ENCODE data around the gene CHL1. TPM values are rescaled to one million over a fixed set of nuclear protein-coding genes. Genes with fewer than 3 reads are reported as not detected.

CHL1 gene
- total RNA-seq, 1 donor from 2014 or later: 252 TPM

DNA sequence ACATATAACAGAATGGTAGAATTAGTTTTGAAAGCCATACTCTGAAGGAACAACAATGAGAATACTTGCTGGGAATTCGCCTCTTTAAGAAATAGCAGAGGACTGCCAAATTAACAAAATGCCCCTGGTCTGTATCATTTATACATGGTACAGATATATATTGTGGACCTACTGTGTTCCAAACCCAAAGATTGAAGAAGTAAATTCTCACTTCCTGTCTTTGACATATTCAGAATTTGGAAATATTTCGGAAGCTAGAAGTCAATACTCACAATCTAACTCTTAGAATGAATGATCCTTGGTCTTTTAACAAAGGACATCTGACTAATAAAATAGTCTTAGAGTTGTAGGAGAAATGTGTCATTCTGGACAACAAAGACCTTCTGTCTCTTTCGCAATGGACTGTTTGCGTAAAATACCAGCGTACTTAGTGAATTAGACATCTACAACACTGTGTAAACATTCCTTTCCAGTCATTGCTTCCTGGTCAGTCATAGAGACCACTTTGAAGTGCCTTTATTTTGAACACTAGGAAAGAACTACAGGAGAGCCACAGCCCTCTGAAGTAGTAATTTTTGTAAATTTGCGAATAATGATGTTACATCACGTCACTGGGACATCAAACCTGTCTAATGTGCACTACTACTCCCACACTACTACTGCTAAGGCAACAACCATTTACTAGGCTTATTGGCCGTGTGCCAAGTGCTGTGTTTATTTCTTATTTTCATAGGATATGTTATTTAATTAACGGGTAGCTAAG is 68.0 kb downstream of the CHL1 start:
- intact Hi-C loops (cut with DNase I): no loop called here
- DNase-seq (ENCODE audit: low spot score): no peak
- peak; percentile 45 for ATAC-seq

DNA sequence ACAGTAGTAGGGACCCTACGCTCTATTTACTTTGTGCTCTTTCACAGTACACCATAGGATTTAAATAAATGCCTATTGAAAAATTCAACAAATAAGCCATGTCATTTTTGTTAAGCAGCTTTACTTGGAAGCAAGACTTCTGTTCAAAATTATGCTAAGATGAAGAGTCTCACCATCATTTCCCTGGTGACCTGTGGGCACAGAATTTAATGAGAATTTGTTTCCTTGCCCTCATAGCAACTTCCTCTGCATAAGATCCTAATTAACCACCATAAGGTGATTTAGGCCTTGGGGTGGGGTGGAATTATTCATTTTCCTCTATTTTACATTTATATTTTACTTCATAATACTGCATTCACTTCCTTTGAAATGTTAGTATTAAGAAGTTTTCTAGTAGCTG is 70.5 kb downstream of the CHL1 start:
- no peak for DNase-seq (ENCODE audit: low spot score)
- ATAC-seq: no peak
- intact Hi-C loops (cut with DNase I): no loop called here

DNA sequence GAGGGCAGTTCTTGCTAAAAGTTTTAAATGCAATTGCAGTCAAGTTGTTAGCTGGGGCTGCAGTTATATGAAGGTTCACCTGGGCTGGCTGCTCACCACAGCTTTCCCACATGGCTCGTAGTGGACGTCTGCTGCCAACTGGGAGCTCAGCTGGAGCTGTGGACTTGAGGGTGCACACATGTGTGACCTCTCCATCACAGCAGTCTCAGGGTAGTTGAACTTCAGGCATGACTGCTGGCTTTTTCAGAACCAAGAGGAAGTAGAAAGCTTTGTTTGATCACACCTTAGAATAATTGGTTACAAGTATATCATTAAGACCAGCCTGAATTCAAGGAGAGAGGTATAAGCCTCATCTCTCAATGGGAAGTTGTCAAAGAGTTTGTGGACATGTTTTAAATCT is 74.1 kb downstream of the CHL1 start:
- no peak for ATAC-seq

DNA sequence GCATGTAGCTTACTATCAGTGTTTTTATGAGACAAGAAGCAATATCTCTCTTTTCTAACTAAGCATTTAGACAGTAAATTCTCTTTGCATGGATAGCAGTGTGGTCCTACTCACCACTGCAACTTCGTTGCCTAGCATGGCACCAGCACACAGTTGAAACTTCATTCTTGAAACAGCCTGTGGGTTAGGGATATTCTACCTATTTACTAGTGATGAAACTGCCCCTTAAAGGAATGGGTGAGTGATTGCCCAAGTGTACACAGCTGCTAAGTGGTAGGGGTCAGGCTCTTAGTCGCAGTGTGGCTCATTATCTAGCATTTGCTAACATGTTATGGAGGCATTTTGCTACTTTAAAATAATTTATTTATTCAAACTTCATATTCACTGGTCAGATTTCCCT is 78.4 kb downstream of the CHL1 start:
- DNase-seq (ENCODE audit: low spot score): no peak
- no peak for ATAC-seq
- intact Hi-C loops (cut with DNase I): no loop called here

More for the DNA sequence above, 74.1 kb downstream of the CHL1 start:
- intact Hi-C loops (cut with DNase I): no loop called here
- no peak for DNase-seq (ENCODE audit: low spot score)

DNA sequence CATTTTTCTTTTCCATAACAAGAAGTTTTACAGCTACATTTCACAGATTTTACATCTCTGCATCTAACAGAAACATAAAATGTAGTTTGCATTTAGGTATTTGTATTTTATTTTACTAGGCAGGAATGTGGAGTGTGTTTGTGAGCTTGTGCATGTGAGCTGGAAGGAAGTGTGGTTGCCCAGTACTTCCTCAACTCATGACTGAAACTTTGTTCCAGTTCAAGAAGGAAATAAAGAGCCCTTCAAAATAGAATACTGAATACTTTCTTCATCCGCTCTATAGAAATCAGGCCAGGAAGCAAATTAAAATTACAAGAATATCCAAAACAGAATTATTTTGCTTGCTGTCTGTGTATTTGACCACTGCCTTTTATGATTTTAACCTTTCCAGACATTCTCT is 81.3 kb downstream of the CHL1 start:
- intact Hi-C loops (cut with DNase I): no loop called here
- ATAC-seq (no peak), DNase-seq (ENCODE audit: low spot score) (no peak)

DNA sequence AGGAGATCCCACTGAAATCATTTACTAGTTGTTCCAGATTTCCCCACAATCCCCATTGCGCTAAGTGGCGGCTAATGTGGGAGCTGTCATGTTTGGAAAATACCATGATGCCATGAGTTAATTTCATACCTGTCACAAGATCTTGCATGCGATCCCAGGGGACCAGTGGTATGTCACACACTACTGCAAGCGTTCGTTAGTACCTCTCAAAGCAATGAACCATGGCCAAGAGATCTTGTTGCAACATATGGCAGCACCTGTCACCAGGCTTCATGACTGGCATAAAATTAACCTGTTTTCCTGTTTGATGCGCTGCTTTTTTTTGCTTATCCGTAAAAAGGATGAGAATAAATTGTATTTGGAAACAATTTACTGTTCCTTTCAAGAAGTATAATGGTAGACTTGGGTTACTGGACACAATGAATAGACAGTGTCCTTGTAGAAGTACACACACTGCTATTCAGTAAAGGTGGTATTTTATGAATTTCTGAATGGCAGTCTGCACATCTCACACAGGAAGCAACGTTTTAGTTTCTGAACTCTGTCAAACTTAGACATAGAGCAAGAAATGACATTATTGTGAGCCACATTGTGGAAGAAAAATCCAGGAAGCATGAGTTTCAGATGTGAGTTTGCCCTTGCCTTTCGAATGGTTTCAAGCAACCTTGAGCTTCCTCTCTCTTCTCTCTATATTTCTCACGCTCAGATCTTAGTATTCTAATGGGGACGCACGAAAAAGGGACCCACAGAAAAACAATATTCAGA is 81.9 kb downstream of the CHL1 start:
- intact Hi-C loops (cut with DNase I): no loop called here
- no peak for ATAC-seq
- DNase-seq (ENCODE audit: low spot score): no peak

DNA sequence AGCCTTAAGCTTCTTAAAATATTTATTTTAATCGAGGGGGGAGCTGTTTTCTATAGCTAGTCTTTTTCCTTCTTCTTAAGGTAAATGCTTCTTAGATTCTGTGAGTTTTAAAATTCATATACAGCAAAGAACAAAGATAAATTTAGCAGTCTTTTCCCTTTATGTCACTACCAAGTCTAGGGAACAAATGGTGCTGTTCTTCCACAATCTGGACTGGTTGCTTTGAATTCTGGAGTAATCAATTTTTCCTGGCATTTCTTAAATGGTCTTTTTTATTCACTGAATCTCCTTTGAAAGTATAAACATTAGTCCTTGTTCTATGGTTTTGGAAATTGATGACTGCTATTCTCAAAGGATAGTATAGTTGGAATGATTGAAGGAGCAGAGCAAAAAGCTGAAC is 82.8 kb downstream of the CHL1 start:
- intact Hi-C loops (cut with DNase I): no loop called here
- ATAC-seq (no peak), DNase-seq (ENCODE audit: low spot score) (no peak)

DNA sequence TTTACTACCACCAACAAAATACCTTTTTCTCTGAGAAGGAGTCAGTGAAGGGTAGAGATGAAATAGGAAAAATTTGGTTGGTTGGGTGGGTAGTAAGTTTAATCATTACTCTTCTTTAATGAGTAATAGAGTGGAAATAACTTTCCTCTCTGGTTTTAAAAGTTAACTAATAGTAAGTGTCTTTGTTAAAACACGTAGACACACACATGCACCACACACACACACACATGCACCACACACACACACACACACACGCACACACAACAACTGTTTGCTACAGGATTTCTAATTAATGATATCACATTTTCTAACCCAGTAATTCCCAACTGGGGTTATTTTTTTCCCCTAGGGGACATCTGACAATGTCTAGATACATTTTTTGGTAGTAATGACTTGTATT is 84.1 kb downstream of the CHL1 start:
- no peak for ATAC-seq
- intact Hi-C loops (cut with DNase I): no loop called here
- DNase-seq (ENCODE audit: low spot score): no peak

DNA sequence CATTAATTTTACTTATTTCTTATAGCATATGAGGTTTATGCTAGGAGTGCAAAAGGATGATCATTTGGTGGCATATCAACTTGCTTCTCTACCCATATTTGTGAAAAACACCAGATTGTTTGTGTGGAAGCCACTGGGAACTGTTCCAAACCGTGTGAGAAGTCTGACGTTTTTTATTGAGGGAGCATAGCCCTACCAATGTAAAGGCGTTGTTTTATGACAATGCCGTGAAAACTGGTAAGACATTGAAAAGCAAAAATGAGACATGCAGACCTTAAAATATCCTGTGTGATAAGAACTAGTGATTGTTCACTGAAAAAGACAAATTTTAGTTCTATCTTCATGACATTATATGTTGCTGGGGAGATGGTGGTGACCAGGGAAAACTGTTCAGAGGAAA is 87.8 kb downstream of the CHL1 start:
- intact Hi-C loops (cut with DNase I): no loop called here
- ATAC-seq: no peak
- DNase-seq (ENCODE audit: low spot score): no peak

DNA sequence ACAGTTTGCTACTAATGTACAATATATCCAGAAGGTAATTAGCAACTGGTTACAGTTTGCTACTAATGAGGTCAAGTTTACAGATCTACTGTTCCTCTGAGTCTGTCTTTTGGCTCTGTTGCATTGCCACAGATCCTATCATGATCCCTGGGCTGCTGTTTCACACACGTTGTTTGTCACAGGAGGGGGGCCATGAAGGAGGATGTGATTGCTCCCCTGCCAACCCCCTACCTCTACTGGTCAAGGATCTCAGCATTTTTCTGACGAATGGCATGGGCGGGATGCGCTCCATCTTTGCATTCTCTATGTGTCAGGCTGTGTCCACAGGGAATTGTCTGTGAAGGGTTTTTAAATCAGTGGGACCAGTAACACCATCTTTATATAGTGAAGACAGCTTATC is 91.9 kb downstream of the CHL1 start:
- intact Hi-C loops (cut with DNase I): no loop called here
- no peak for ATAC-seq
- DNase-seq (ENCODE audit: low spot score): no peak

DNA sequence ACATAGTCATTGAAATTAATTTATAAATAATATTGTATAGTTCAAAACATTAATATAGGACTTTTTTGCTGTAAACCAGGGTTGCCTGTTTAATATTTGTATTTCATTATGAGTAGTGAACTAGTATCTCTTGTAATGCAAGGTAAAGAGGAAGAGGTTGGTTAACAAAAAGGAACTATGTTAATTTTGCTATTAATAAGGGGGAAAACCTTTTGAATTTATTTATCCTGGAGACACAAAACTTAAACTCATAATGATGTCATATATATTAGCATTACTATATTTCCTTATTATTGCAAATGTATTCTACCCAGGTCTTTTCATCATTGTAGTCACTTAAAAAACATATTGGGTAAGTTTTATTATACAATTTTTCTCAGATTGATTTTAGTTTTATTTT is 94.5 kb downstream of the CHL1 start:
- intact Hi-C loops (cut with DNase I): no loop called here
- no peak for DNase-seq (ENCODE audit: low spot score)
- ATAC-seq: no peak

DNA sequence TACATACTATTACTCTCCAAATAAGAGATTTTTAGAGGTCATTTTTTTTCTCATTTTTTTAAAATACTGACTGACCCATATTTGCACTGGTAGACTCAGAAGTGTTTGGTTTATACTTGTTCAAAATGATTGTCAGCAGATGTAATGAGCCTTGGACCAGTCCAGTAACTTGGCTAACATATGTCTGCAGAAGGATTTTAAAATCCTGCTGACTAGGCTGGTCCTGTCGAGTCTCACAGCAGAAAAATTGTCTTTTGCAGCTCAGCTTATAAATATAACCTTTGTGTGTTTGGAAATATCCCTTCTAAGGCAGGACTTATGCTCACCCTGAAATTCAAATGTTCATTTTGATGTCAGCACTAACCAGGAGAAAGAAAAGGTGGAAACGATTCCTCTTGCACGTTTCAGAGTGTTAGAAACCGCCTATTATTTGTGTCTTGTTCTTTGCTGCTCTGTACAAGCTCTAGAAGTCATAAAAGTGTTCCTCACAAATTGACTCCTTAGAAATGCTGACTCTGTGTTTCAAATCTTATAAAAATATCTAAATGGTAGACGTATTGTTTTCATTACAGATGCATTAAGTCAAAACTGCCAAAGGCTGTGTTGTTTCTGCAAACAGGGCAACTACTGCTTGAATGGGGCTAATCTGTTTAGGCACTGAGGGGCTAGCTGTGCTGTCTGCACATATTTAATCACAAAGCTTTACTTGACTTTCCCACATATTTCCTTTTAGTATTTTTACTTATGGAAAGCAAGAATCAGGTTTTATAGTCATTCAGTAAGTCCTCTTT is 95.3 kb downstream of the CHL1 start:
- no peak for DNase-seq (ENCODE audit: low spot score)
- intact Hi-C loops (cut with DNase I): no loop called here
- ATAC-seq: no peak

DNA sequence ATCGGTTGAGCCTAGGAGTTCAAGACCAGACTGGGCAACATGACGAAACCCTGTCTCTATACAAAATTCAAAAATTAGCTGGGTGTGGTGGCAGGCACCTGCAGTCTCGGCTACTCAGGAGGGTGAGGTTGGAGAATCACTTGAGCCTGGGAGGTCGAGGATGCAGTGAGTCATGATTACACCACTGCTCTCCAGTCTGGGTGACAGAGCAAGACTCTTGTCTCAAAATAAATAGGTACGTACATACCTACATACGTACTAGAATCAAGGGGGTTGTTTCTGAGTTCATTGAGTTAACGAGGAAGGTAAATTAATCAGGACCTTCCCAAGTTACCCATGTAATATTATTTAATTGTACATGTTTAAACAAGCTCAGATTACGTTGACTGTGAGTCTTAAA is 97.5 kb downstream of the CHL1 start:
- ATAC-seq: no peak
- intact Hi-C loops (cut with DNase I): no loop called here
- no peak for DNase-seq (ENCODE audit: low spot score)

DNA sequence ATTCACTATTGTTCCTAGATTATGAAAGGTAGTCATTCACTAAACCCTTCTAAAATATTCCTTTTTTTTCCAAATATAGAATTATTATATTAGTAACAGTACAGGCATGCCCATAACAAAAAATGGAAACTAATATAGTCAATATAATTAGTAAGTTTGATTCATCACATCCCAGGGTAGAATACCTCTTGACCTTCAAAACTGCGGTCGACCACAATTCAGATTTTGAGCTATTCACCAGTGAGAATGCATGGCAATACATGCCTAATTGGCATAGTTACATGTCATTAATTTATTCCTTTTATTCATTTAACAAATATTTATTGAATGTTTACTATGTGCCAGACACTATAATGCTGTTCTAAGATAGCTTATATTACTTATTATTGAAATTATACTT is 98.0 kb downstream of the CHL1 start:
- no peak for ATAC-seq
- intact Hi-C loops (cut with DNase I): no loop called here

DNA sequence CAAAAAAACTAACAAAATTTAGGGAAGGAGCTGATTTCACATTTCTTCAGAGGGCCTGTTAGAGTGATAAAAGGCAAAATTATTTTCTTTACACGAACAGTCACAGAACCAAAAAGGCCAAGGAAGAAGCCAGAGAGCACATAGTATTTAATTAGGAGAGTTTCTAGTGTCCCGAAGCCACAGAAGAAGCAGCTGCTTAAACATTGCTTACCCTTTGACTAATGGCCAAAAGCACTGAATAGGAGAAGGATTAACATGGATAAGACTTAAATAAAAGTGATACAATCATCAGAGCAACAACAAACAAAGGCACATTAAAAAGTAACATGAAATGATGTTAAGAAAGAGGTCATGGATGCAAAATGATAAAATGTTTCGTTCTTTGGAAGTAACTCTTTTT is 98.6 kb downstream of the CHL1 start:
- intact Hi-C loops (cut with DNase I): no loop called here
- no peak for ATAC-seq
- DNase-seq (ENCODE audit: low spot score): no peak

More for the DNA sequence above, 98.0 kb downstream of the CHL1 start:
- no peak for DNase-seq (ENCODE audit: low spot score)

DNA sequence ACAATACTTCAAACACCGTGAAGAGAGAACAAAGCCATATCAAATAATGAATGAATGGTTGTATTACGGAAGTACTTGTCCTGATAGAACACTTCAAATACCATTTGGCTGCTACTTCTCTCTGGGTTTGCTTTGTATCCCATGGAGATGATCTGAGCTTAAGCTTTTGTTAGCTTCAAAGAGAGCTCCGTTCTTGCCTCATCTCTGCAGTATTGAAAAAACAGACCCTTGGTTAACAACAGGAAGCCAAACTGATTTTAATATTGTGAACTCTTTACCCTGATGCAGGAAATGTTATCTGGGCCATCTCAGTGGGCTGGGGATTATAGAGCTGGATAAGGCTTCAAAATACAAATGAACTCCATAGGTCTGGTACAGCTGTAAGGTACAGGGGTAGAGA is 101.0 kb downstream of the CHL1 start:
- no peak for ATAC-seq
- intact Hi-C loops (cut with DNase I): no loop called here
- DNase-seq (ENCODE audit: low spot score): no peak

DNA sequence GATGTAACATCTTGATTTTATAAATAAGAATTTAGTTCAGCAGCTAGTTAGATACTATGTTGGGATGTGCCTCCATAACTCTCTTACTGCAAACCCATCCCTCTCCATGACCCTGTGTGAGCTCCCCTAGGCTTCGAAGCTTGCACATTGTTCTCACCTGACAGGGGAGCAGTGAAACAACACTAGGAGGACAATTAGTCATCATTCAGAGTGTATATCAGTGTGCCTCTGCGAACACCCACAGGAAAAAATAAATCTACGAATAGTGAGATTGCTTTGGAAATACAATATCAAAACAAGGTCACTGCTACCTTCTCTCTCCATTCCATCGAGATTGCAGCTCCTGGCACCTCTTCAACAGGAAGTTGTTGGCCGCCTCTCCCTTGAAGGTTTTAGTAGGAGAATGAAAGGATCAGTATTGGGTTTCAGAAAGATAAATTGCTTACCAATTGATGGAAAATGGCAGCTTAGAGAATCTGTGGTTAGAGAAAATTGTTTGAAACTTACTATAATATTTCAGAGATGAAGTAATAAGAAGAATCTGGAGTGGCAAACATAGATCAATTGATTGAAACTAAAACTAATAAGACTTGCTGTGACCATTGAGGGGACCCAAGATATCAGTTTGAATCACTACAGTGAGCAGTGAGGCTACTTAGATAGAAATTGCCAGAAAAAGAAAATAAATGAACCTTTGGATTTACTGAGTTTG is 103.2 kb downstream of the CHL1 start:
- intact Hi-C loops (cut with DNase I): no loop called here
- DNase-seq (ENCODE audit: low spot score) (no peak), ATAC-seq (no peak)

DNA sequence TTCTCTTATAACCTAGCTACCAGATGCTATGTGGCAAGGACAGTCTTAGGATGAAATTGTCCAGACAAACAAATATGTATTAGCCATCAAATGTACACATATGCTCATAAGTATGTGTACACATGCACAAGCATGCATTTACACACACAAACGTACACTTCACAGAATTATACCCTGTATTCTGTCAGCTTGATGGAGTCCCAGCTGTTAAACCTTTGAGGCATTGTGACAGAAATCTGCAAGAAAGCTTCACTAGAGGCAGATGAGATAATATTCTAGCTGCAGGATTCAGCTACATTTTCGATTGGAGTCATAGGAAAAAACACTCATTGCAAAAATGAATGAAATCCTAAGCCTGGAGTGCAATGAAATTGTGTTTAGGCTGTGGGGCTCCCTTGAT is 110.6 kb downstream of the CHL1 start:
- intact Hi-C loops (cut with DNase I): no loop called here
- DNase-seq (ENCODE audit: low spot score): no peak
- no peak for ATAC-seq

DNA sequence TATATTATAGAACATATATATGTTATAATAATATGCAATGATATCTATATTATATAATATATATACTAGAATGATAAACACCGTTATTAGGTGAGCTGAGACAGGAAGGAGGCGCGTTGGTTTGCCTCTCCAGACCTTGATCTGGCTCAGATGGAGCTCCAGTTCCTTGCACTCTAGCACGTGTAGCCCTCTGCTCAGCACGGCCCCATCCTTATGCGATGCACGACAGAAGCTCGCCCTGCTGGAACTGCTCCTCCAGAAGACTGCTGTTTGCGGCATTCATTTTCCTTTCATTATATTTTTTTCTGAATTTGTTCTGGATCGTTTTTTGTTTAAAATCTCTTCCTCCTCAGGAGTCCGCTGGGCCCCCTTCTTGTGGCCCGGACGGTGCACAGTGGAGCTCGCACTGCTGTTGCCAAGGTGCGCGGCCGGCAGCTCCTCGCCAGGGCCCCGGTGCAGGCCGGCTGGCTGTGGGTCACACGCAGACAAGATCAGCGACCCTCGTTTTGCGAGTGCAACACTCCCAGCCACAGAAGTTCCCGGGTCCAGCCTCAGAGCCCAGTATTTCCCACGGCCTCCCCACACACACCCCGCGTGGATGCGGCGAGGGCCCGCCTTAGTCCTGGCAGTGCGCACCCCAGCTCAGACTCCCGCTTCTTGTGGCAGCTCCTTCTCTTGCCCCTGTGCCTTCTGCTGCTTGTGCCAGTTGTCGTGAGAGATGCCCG is 112.2 kb downstream of the CHL1 start:
- ATAC-seq (no peak), DNase-seq (ENCODE audit: low spot score) (no peak)
- intact Hi-C loops (cut with DNase I): no loop called here

Measured in sciatic nerve (tissue), 2 donors.